Adipocyte (in vitro differentiated cells): ENCODE results near the gene PITPNC1.
"Not testable (repeated sequence)": the region's sequence is repeated elsewhere in the genome, so short reads cannot be mapped to it uniquely, and the experiment has no call there.

Experiments used
- DNase-seq: peaks from one replicate; pipeline ENCODE4 v3.0.0-alpha.2; 2015; ENCODE audit warnings: low read depth
- H3K27me3 ChIP-seq: replicated peaks from 2 replicates; pipeline ENCODE4 v1.7.0; 2013; ENCODE audit warnings: mild to moderate bottlenecking, low read length, moderate library complexity; ENCODE audit not compliant: control insufficient read depth, insufficient read depth
- H3K36me3 ChIP-seq: 2 replicates; pipeline ENCODE4 v1.7.0; 2013; ENCODE audit warnings: low read length, mild to moderate bottlenecking, moderate library complexity; ENCODE audit not compliant: control insufficient read depth, insufficient read depth, severe bottlenecking
- H3K4me1 ChIP-seq: 2 replicates; pipeline ENCODE4 v1.7.0; 2013; ENCODE audit warnings: mild to moderate bottlenecking, low read length, moderate library complexity; ENCODE audit not compliant: control insufficient read depth, insufficient read depth
- H3K4me3 ChIP-seq: 2 replicates; pipeline ENCODE4 v1.7.0; 2013; ENCODE audit warnings: mild to moderate bottlenecking, low read length, moderate library complexity
- H3K9ac ChIP-seq: 2 replicates; pipeline ENCODE4 v1.7.0; 2013; ENCODE audit warnings: mild to moderate bottlenecking, low read length, moderate library complexity
- H3K9me3 ChIP-seq: 2 replicates; pipeline ENCODE4 v1.7.0; 2013; ENCODE audit warnings: mild to moderate bottlenecking, low read length, moderate library complexity; ENCODE audit not compliant: control insufficient read depth

Gene PITPNC1

GRCh38 chr17:67648906-67649295, 271.8 kb downstream of the PITPNC1 start:
- H3K4me3 ChIP-seq, H3K36me3 ChIP-seq, H3K4me1 ChIP-seq, H3K27me3 ChIP-seq, DNase-seq, H3K9ac ChIP-seq, H3K9me3 ChIP-seq: not testable (repeated sequence)

GRCh38 chr17:67649891-67650290, 272.8 kb downstream of the PITPNC1 start:
- H3K36me3 ChIP-seq = no peaks in the 10 kb centered on the region
- H3K9ac ChIP-seq = no peak overlapping the region
- no peaks in the 10 kb centered on the region for H3K9me3 ChIP-seq
- no peak overlapping the region for H3K4me3 ChIP-seq
- DNase-seq = no peak
- H3K27me3 ChIP-seq = no peaks in the 10 kb centered on the region
- no peaks in the 10 kb centered on the region for H3K4me1 ChIP-seq

- not testable (repeated sequence) for H3K4me3 ChIP-seq, H3K9ac ChIP-seq, DNase-seq, H3K36me3 ChIP-seq, H3K27me3 ChIP-seq, H3K4me1 ChIP-seq, H3K9me3 ChIP-seq
These were observed 274.1 kb downstream of the PITPNC1 start for GRCh38 chr17:67651218-67651579.

GRCh38 chr17:67652433-67652832, 275.4 kb downstream of the PITPNC1 start:
- no peak for DNase-seq
- no peaks in the 10 kb centered on the region for H3K9me3 ChIP-seq
- no peaks in the 10 kb centered on the region for H3K27me3 ChIP-seq
- H3K9ac ChIP-seq = no peak overlapping the region
- no peaks in the 10 kb centered on the region for H3K4me1 ChIP-seq
- no peaks in the 10 kb centered on the region for H3K36me3 ChIP-seq
- no peak overlapping the region for H3K4me3 ChIP-seq

GRCh38 chr17:67655478-67656148, 278.5 kb downstream of the PITPNC1 start:
- peaks cover 5% of the 10 kb centered on the region for H3K9me3 ChIP-seq
- H3K4me3 ChIP-seq = no peak overlapping the region
- no peaks in the 10 kb centered on the region for H3K4me1 ChIP-seq
- no peaks in the 10 kb centered on the region for H3K36me3 ChIP-seq
- no peak overlapping the region for H3K9ac ChIP-seq
- H3K27me3 ChIP-seq = no peaks in the 10 kb centered on the region
- no peak for DNase-seq

GRCh38 chr17:67656494-67657203, 279.6 kb downstream of the PITPNC1 start:
- Histone ChIP-seq H3K4me3 (no peak overlapping the region), H3K9me3 (peaks cover 5% of the 10 kb centered on the region), H3K36me3 (no peaks in the 10 kb centered on the region), H3K4me1 (no peaks in the 10 kb centered on the region), H3K27me3 (no peaks in the 10 kb centered on the region), H3K9ac (no peak overlapping the region)
- DNase-seq = no peak

- Histone ChIP-seq H3K27me3 (no peaks in the 10 kb centered on the region), H3K36me3 (no peaks in the 10 kb centered on the region), H3K4me3 (no peak overlapping the region), H3K9ac (no peak overlapping the region), H3K9me3 (peaks cover 5% of the 10 kb centered on the region), H3K4me1 (no peaks in the 10 kb centered on the region)
- DNase-seq = no peak
These were observed 280.5 kb downstream of the PITPNC1 start for GRCh38 chr17:67657596-67657995.

- H3K27me3 ChIP-seq = no peaks in the 10 kb centered on the region
These were observed 281.2 kb downstream of the PITPNC1 start for GRCh38 chr17:67658265-67658664.

GRCh38 chr17:67659028-67659427, 281.9 kb downstream of the PITPNC1 start:
- peaks cover 5% of the 10 kb centered on the region for H3K9me3 ChIP-seq
- no peak overlapping the region for H3K4me3 ChIP-seq
- no peaks in the 10 kb centered on the region for H3K36me3 ChIP-seq
- H3K9ac ChIP-seq = no peak overlapping the region
- H3K4me1 ChIP-seq = no peaks in the 10 kb centered on the region
- no peak for DNase-seq
- no peaks in the 10 kb centered on the region for H3K27me3 ChIP-seq

More at GRCh38 chr17:67658265-67658664, 281.2 kb downstream of the PITPNC1 start:
- Histone ChIP-seq H3K36me3 (no peaks in the 10 kb centered on the region), H3K4me1 (no peaks in the 10 kb centered on the region), H3K4me3 (no peak overlapping the region), H3K9me3 (peaks cover 5% of the 10 kb centered on the region), H3K9ac (no peak overlapping the region)
- no peak for DNase-seq

- no peaks in the 10 kb centered on the region for H3K36me3 ChIP-seq
These were observed 285.6 kb downstream of the PITPNC1 start for GRCh38 chr17:67662712-67663111.

GRCh38 chr17:67663457-67663856, 286.4 kb downstream of the PITPNC1 start:
- Histone ChIP-seq H3K9ac (no peak overlapping the region), H3K9me3 (peaks cover under 1% of the 10 kb centered on the region), H3K27me3 (no peaks in the 10 kb centered on the region), H3K4me1 (no peaks in the 10 kb centered on the region), H3K36me3 (no peaks in the 10 kb centered on the region), H3K4me3 (no peak overlapping the region)
- no peak for DNase-seq

More at GRCh38 chr17:67662712-67663111, 285.6 kb downstream of the PITPNC1 start:
- DNase-seq = no peak
- no peak overlapping the region for H3K9ac ChIP-seq
- no peaks in the 10 kb centered on the region for H3K27me3 ChIP-seq
- peaks cover 5% of the 10 kb centered on the region for H3K9me3 ChIP-seq
- no peak overlapping the region for H3K4me3 ChIP-seq
- no peaks in the 10 kb centered on the region for H3K4me1 ChIP-seq
